ENCODE data around the gene C3orf18. TPM values are rescaled to one million over a fixed set of nuclear protein-coding genes. Genes with fewer than 3 reads are reported as not detected.
A peak's percentile ranks its signal among the peaks of the same experiment; 100 is the strongest.

Gene C3orf18
- total and polyA plus RNA-seq, 9 of the 15 experiments (the other 6 are each of a cell fraction or from before 2014, with no cell fraction given), result 0.01 to 2.3 (median 0.94) TPM

DNA sequence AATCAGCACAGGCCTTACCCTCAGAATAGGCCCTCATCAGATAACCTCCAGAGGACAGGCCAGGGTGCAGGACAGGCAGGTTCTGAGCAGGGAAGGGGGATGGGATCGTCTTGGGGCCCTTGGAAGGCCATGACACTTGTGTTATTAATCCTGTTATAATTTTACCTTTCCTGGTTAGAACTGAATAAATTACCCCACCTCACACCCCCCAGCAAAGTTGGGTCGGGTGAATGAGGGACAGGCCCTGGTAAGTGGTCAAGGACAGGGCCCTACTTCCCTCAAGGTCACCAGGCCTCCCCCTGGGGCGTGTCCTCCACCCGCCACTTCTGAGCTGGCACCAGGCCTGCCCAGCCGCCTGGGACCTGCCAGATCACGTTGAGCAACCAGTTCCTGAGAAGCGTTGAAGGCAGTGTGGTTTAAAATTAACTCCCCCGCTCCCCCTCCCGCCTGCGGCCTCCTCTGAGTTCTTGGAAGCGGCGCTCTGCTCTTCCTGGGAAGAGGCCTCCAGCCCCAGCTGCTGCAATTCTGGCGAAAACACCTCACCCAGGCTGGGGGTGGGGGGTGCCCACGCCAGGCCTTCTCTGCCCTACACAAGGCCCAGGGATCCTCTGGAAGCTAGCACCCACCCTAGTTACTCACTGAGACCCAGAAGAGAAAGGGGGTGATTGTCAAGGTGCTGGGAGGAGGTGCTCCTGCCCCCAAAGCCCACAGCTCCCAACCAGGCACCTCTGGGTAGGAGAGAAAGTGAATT lies 33.5 kb upstream of the C3orf18 start (continued):
- TF ChIP-seq ZBTB7A (IDR thresholded peaks at IDR 0.05; ENCODE audit: borderline replicate concordance, control insufficient read depth, low read depth, low read length), result peak; percentile 33; the same call in 1 of the 2 replicates
- no peak for TF ChIP-seq GABPB2 (CRISPR knock-in tag; conservative IDR thresholded peaks at IDR 0.05)
- TF ChIP-seq RAD21 (CRISPR knock-in tag; conservative IDR thresholded peaks at IDR 0.05 in 1 of 2, IDR thresholded peaks at IDR 0.05 in 1 of 2), result peak in 1 of 2 experiments; percentile 9; a peak in 1 of 4 replicates
- no peak for TF ChIP-seq SIRT6 (IDR thresholded peaks at IDR 0.05; ENCODE audit: low read depth, low read length)
- TF ChIP-seq STAT5B (CRISPR knock-in tag; IDR thresholded peaks at IDR 0.05), result no peak
- TF ChIP-seq, protein P1, sequence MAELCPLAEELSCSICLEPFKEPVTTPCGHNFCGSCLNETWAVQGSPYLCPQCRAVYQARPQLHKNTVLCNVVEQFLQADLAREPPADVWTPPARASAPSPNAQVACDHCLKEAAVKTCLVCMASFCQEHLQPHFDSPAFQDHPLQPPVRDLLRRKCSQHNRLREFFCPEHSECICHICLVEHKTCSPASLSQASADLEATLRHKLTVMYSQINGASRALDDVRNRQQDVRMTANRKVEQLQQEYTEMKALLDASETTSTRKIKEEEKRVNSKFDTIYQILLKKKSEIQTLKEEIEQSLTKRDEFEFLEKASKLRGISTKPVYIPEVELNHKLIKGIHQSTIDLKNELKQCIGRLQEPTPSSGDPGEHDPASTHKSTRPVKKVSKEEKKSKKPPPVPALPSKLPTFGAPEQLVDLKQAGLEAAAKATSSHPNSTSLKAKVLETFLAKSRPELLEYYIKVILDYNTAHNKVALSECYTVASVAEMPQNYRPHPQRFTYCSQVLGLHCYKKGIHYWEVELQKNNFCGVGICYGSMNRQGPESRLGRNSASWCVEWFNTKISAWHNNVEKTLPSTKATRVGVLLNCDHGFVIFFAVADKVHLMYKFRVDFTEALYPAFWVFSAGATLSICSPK (IDR thresholded peaks at IDR 0.05; ENCODE audit: borderline replicate concordance), result no peak
- no peak for TF ChIP-seq PHB (CRISPR knock-in tag; IDR thresholded peaks at IDR 0.05)
- TF ChIP-seq, protein P2, sequence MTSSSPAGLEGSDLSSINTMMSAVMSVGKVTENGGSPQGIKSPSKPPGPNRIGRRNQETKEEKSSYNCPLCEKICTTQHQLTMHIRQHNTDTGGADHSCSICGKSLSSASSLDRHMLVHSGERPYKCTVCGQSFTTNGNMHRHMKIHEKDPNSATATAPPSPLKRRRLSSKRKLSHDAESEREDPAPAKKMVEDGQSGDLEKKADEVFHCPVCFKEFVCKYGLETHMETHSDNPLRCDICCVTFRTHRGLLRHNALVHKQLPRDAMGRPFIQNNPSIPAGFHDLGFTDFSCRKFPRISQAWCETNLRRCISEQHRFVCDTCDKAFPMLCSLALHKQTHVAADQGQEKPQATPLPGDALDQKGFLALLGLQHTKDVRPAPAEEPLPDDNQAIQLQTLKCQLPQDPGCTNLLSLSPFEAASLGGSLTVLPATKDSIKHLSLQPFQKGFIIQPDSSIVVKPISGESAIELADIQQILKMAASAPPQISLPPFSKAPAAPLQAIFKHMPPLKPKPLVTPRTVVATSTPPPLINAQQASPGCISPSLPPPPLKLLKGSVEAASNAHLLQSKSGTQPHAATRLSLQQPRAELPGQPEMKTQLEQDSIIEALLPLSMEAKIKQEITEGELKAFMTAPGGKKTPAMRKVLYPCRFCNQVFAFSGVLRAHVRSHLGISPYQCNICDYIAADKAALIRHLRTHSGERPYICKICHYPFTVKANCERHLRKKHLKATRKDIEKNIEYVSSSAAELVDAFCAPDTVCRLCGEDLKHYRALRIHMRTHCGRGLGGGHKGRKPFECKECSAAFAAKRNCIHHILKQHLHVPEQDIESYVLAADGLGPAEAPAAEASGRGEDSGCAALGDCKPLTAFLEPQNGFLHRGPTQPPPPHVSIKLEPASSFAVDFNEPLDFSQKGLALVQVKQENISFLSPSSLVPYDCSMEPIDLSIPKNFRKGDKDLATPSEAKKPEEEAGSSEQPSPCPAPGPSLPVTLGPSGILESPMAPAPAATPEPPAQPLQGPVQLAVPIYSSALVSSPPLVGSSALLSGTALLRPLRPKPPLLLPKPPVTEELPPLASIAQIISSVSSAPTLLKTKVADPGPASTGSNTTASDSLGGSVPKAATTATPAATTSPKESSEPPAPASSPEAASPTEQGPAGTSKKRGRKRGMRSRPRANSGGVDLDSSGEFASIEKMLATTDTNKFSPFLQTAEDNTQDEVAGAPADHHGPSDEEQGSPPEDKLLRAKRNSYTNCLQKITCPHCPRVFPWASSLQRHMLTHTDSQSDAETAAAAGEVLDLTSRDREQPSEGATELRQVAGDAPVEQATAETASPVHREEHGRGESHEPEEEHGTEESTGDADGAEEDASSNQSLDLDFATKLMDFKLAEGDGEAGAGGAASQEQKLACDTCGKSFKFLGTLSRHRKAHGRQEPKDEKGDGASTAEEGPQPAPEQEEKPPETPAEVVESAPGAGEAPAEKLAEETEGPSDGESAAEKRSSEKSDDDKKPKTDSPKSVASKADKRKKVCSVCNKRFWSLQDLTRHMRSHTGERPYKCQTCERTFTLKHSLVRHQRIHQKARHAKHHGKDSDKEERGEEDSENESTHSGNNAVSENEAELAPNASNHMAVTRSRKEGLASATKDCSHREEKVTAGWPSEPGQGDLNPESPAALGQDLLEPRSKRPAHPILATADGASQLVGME (CRISPR knock-in tag; IDR thresholded peaks at IDR 0.05), result no peak
- TF ChIP-seq, protein P3, sequence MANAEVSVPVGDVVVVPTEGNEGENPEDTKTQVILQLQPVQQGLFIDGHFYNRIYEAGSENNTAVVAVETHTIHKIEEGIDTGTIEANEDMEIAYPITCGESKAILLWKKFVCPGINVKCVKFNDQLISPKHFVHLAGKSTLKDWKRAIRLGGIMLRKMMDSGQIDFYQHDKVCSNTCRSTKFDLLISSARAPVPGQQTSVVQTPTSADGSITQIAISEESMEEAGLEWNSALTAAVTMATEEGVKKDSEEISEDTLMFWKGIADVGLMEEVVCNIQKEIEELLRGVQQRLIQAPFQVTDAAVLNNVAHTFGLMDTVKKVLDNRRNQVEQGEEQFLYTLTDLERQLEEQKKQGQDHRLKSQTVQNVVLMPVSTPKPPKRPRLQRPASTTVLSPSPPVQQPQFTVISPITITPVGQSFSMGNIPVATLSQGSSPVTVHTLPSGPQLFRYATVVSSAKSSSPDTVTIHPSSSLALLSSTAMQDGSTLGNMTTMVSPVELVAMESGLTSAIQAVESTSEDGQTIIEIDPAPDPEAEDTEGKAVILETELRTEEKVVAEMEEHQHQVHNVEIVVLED (CRISPR knock-in tag; IDR thresholded peaks at IDR 0.05), result no peak
- TF ChIP-seq, protein P4, sequence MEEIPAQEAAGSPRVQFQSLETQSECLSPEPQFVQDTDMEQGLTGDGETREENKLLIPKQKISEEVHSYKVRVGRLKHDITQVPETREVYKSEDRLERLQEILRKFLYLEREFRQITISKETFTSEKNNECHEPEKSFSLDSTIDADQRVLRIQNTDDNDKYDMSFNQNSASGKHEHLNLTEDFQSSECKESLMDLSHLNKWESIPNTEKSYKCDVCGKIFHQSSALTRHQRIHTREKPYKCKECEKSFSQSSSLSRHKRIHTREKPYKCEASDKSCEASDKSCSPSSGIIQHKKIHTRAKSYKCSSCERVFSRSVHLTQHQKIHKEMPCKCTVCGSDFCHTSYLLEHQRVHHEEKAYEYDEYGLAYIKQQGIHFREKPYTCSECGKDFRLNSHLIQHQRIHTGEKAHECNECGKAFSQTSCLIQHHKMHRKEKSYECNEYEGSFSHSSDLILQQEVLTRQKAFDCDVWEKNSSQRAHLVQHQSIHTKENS (CRISPR knock-in tag; IDR thresholded peaks at IDR 0.05), result no peak
- TF ChIP-seq, protein P5, sequence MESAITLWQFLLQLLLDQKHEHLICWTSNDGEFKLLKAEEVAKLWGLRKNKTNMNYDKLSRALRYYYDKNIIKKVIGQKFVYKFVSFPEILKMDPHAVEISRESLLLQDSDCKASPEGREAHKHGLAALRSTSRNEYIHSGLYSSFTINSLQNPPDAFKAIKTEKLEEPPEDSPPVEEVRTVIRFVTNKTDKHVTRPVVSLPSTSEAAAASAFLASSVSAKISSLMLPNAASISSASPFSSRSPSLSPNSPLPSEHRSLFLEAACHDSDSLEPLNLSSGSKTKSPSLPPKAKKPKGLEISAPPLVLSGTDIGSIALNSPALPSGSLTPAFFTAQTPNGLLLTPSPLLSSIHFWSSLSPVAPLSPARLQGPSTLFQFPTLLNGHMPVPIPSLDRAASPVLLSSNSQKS (CRISPR knock-in tag; IDR thresholded peaks at IDR 0.05), result no peak
- peak; percentile 46; the same call in 1 of the 2 replicates for TF ChIP-seq POLR2AphosphoS5 (IDR thresholded peaks at IDR 0.05; ENCODE audit: control insufficient read depth, insufficient read depth, low read depth, low read length)
